OCI-LY1 (cell line): Measurements from ENCODE around the gene CCDC86.

ENCODE experiments used
- H2AFZ ChIP-seq: fragments of 200-600 bp; sonication (generic), shearing (Covaris generic); 2 replicates; pipeline ENCODE4 v1.6.0; 2014; ENCODE audit warnings: antibody characterized with exemption, mild to moderate bottlenecking, low read length
- H3F3A ChIP-seq: fragments of 200-600 bp; sonication (generic), shearing (Covaris generic); 2 replicates; pipeline ENCODE4 v1.6.0; 2014; ENCODE audit warnings: mild to moderate bottlenecking, antibody characterized with exemption, low read length, moderate library complexity; ENCODE audit not compliant: insufficient read depth
- H3K27ac ChIP-seq: fragments of 200-600 bp; sonication (generic); 2 replicates; pipeline ENCODE4 v1.5.1; 2014; ENCODE audit warnings: low read length, mixed run types, mild to moderate bottlenecking, low read depth; ENCODE audit not compliant: poor library complexity, severe bottlenecking
- H3K27me3 ChIP-seq: fragments of 200-600 bp; sonication (generic); 2 replicates; pipeline ENCODE4 v1.6.0; 2014; ENCODE audit warnings: antibody characterized with exemption, mild to moderate bottlenecking, low read length, moderate library complexity; ENCODE audit not compliant: insufficient read depth
- H3K36me3 ChIP-seq: fragments of 200-600 bp; sonication (generic); 2 replicates; pipeline ENCODE4 v1.6.1; 2014; ENCODE audit warnings: mild to moderate bottlenecking, antibody characterized with exemption, low read length, moderate library complexity, mixed read lengths; ENCODE audit not compliant: insufficient read depth
- H3K4me1 ChIP-seq: fragments of 200-600 bp; sonication (generic); 2 replicates; pipeline ENCODE4 v1.5.1; 2014; ENCODE audit warnings: mild to moderate bottlenecking, low read length, moderate library complexity; ENCODE audit not compliant: insufficient read depth, severe bottlenecking
- H3K4me2 ChIP-seq: fragments of 200-600 bp; sonication (generic), shearing (Covaris generic); 2 replicates; pipeline ENCODE4 v1.6.1; 2014; ENCODE audit warnings: low read length
- H3K4me3 ChIP-seq: fragments of 200-600 bp; sonication (generic); 2 replicates; pipeline ENCODE4 v1.5.1; 2014; ENCODE audit warnings: low read length, low read depth, mild to moderate bottlenecking, mixed read lengths; ENCODE audit not compliant: poor library complexity, severe bottlenecking
- H3K79me2 ChIP-seq: fragments of 200-600 bp; shearing (Covaris generic); 2 replicates; pipeline ENCODE4 v1.6.1; 2016; ENCODE audit warnings: mixed run types, low read length, mixed read lengths; ENCODE audit not compliant: insufficient read depth
- H3K9ac ChIP-seq: fragments of 200-600 bp; sonication (generic), shearing (Covaris generic); 2 replicates; pipeline ENCODE4 v1.6.1; 2014; ENCODE audit warnings: mild to moderate bottlenecking, low read length, mixed read lengths
- H3K9me2 ChIP-seq: fragments of 200-600 bp; sonication (generic), shearing (Covaris generic); 2 replicates; pipeline ENCODE4 v1.6.1; 2014; ENCODE audit warnings: low read depth, mild to moderate bottlenecking, low read length, mixed read lengths
- H3K9me3 ChIP-seq: fragments of 200-600 bp; shearing (Covaris generic); 2 replicates; pipeline ENCODE4 v1.6.1; 2014; ENCODE audit warnings: low read length, mixed read lengths
- H4K20me1 ChIP-seq: fragments of 200-600 bp; sonication (generic), shearing (Covaris generic); 2 replicates; pipeline ENCODE4 v1.6.0; 2016; ENCODE audit warnings: mild to moderate bottlenecking, low read length; ENCODE audit not compliant: insufficient read depth
- CTCF ChIP-seq: fragments of 200-600 bp; sonication (generic), shearing (Covaris generic); IDR thresholded peaks from 2 replicates; pipeline ENCODE4 v1.5.1; 2017; ENCODE audit warnings: mild to moderate bottlenecking, antibody characterized with exemption, low read length, moderate library complexity, mixed read lengths
- EZH2 ChIP-seq: fragments of 200-600 bp; sonication (generic), shearing (Covaris generic); IDR thresholded peaks from 2 replicates; pipeline ENCODE4 v1.8.0; 2017; ENCODE audit warnings: borderline replicate concordance, mixed run types, mild to moderate bottlenecking, antibody characterized with exemption, low read length, moderate library complexity, mixed read lengths

CCDC86 gene

GRCh38 chr11:60858731-60859464 lies 17.0 kb downstream of the CCDC86 start:
- Histone ChIP-seq H3K79me2 (no peaks in the 10 kb centered on the region), H3K9ac (no peak overlapping the region), H2AFZ (no peak overlapping the region), H3K4me3 (no peak overlapping the region), H4K20me1 (no peaks in the 10 kb centered on the region), H3K27me3 (peaks cover 4% of the 10 kb centered on the region; the same call in 1 of the 2 replicates), H3K9me2 (no peaks in the 10 kb centered on the region), H3K27ac (no peak overlapping the region), H3K4me1 (peaks cover 4% of the 10 kb centered on the region), H3K36me3 (no peaks in the 10 kb centered on the region), H3F3A (no peaks in the 10 kb centered on the region), H3K4me2 (no peak overlapping the region), H3K9me3 (no peaks in the 10 kb centered on the region)
- TF ChIP-seq CTCF (no peak), EZH2 (no peak)

- H3K27ac ChIP-seq = no peak overlapping the region
- no peaks in the 10 kb centered on the region for H3K9me2 ChIP-seq
- H2AFZ ChIP-seq = no peak overlapping the region
- TF ChIP-seq EZH2 (no peak), CTCF (no peak)
- no peaks in the 10 kb centered on the region for H4K20me1 ChIP-seq
- H3K79me2 ChIP-seq = no peaks in the 10 kb centered on the region
- no peaks in the 10 kb centered on the region for H3K9me3 ChIP-seq
- peaks cover 4% of the 10 kb centered on the region for H3K4me1 ChIP-seq
- peaks cover 4% of the 10 kb centered on the region; the same call in 1 of the 2 replicates for H3K27me3 ChIP-seq
- no peak overlapping the region for H3K4me2 ChIP-seq
- no peaks in the 10 kb centered on the region for H3K36me3 ChIP-seq
- H3K4me3 ChIP-seq = no peak overlapping the region
- H3K9ac ChIP-seq = no peak overlapping the region
- H3F3A ChIP-seq = no peaks in the 10 kb centered on the region
These were observed 17.8 kb downstream of the CCDC86 start for GRCh38 chr11:60859616-60860250.

GRCh38 chr11:60860943-60861342 lies 19.0 kb downstream of the CCDC86 start:
- peaks cover 4% of the 10 kb centered on the region; the same call in 1 of the 2 replicates for H3K27me3 ChIP-seq
- no peak overlapping the region for H2AFZ ChIP-seq
- H4K20me1 ChIP-seq = no peaks in the 10 kb centered on the region
- no peaks in the 10 kb centered on the region for H3F3A ChIP-seq
- H3K9me2 ChIP-seq = no peaks in the 10 kb centered on the region
- H3K36me3 ChIP-seq = no peaks in the 10 kb centered on the region
- H3K9ac ChIP-seq = no peak overlapping the region
- H3K9me3 ChIP-seq = no peaks in the 10 kb centered on the region
- H3K4me1 ChIP-seq = peaks cover 4% of the 10 kb centered on the region
- H3K79me2 ChIP-seq = no peaks in the 10 kb centered on the region
- H3K4me3 ChIP-seq = no peak overlapping the region
- no peak for TF ChIP-seq EZH2
- no peak for TF ChIP-seq CTCF
- no peak overlapping the region for H3K4me2 ChIP-seq
- H3K27ac ChIP-seq = no peak overlapping the region
